GM18951 (cell line): ENCODE measurements around the gene DPEP1.
"Not testable (repeated sequence)": the region's sequence is repeated elsewhere in the genome, so short reads cannot be mapped to it uniquely, and the experiment has no call there.

Experiments
- POLR2A ChIP-seq: IDR thresholded peaks from 4 replicates; pipeline ENCODE4 v1.6.1; 2011; ENCODE audit warnings: mild to moderate bottlenecking; ENCODE audit not compliant: insufficient read length, insufficient read depth; ENCODE audit errors: extremely low read depth
- in situ Hi-C: fragments of 300-500 bp; cut with MboI; formaldehyde crosslinking; loops from one replicate; pipeline ENCODE4 v1.12.0; 2022; ENCODE audit warnings: low sequenced_read_pairs, mixed read lengths, inconsistent platforms; ENCODE audit not compliant: unreplicated experiment

Gene DPEP1

DNA sequence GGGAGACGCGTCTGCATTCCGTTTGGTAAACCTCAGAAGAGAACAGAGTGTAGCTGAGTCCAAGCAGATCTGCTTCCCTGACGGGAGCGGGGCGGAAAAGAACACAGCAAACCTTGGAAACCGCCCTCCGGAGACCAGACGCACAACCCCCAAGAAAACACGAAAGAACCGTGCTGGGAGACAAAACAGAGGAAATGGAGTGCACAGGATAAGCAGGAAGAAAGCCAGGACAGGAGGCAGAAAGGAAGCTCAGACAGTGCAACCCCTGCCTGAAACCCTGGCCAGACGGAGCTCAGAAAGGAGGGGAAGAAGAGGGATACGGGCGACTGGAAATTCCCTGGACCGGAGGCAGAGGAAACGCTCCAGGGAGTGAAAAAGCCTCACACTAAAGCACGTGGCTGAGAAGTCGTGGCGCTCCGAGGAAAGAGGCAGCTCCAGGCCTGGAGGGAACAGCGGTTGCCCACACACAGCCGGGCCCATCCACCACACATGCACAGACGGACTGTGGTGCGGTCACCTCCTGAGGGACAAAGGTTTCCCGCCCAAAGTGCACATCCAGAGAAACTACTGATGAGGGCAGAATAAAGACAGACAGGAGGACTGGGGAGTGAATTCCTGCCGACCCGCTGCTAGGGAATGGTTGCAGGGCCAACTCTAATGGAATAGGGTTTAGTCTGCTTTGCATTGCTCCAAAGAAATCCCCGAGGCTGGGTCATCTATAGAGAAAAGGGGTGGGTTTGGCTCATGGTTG, 10.2 kb downstream of the DPEP1 start:
- in situ Hi-C loops = no loop called here
- no peak for TF ChIP-seq POLR2A

- in situ Hi-C loops = no loop called here
- no peak for TF ChIP-seq POLR2A
Observed at GRCh38 chr16:89624777-89625761, 11.6 kb downstream of the DPEP1 start.

DNA sequence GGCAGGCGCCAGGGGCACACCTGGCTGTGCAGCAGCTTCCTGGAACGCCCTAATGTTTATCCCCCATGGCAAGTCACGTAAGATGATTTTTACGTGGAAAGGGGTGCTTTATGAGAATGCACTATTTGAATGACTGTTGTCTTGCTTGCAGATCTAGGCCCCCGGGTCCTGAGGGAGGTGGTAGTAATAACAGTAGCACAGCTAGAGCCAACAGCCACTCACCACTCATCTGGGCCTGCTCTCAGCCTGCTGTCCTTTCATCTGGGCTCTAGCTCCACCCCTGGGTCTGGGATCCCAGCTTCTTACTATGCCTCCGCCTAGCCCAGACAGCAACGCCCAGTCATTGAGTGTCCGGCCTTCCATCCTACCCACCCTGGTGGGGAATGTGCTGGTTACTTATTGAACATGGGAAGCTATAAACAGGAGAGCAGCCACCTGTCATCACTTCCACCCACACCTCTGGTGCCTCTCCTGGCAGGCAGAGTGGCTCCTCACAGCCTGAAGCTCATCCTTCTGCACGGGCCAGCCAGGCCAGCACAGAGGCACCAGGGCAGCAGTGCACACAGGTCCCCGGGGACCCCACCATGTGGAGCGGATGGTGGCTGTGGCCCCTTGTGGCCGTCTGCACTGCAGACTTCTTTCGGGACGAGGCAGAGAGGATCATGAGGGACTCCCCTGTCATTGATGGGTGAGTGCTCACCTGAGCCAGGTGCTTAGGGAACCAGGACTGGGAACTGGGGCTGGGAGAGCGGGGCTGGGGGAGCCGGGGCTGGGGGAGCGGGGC, 16.6 kb downstream of the DPEP1 start:
- no peak for TF ChIP-seq POLR2A

DNA sequence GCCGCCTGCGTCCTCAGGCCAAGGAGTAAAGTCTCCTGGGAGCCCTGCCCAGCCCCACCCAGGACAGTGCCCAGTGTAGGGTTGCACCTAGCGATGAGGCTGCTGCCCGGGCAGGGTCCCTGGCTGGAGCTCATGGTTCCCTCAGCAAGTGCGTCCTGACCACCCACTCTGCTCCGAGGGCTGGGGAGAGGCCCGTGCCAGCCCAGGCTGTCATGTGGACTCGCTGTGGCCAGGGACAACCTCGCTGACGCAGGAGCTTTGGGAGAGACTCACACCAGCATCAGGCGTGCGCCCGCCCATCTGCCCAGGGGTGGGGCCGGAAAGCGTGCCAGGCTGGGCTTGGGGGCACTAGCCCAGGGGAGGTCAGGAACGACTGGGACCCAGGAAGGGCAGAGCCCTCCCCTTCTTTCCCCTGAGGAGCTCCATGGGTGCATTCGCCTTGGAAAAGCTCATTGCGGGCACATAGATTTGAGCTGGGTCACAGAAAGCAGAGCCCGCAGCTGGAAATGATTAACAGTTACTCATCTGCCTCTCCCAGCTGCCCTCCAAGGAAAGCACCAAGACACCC, 19.7 kb downstream of the DPEP1 start:
- in situ Hi-C loops = no loop called here
- no peak for TF ChIP-seq POLR2A

More for the DNA sequence above, 16.6 kb downstream of the DPEP1 start:
- in situ Hi-C loops = no loop called here

DNA sequence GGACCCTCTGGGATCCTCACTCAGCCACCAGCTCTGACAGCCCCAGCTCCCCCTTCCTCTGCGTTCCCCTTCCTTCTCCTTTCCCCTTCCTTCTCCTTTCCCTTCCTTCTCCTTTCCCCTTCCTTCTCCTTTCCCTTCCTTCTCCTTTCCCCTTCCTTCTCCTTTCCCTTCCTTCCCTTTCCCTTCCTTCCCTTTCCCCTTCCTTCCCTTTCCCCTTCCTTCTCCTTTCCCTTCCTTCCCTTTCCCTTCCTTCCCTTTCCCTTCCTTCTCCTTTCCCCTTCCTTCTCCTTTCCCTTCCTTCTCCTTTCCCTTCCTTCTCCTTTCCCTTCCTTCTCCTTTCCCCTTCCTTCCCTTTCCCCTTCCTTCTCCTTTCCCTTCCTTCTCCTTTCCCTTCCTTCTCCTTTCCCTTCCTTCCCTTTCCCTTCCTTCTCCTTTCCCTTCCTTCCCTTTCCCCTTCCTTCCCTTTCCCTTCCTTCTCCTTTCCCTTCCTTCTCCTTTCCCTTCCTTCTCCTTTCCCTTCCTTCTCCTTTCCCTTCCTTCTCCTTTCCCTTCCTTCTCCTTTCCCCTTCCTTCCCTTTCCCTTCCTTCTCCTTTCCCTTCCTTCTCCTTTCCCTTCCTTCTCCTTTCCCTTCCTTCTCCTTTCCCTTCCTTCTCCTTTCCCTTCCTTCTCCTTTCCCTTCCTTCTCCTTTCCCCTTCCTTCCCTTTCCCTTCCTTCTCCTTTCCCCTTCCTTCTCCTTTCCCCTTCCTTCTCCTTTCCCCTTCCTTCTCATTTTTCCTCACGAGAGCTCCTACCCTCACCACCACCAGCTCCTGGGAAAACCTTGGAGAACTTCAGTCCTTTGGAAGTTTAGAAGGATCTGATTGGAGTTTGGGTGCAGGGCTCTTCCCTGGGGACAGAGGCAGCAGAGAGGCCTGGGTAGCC, 21.3 kb downstream of the DPEP1 start:
- in situ Hi-C loops = not testable (repeated sequence)

DNA sequence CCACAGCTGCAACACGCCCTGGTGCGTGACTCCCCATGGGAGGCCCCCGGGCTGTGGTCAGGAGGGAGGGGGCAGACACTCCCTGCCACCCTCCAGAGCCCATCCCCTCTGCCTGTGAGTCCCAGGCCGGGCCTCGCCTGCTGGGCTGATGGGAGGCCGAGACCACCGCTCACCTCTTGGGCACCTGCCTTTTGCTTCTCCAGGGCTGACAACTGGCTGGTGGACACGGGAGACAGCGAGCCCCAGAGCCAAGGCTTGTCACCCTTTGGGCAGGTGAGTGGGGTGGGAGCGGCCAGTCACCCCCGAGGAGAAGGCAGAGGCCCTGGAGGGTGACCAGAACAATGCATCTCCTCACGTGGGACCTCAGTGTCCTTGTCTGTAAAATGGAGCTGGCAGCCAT, 23.2 kb downstream of the DPEP1 start:
- no peak for TF ChIP-seq POLR2A
- in situ Hi-C loops = no loop called here

- in situ Hi-C loops = no loop called here
- no peak for TF ChIP-seq POLR2A
Observed at GRCh38 chr16:89637379-89637778, 23.9 kb downstream of the DPEP1 start.

DNA sequence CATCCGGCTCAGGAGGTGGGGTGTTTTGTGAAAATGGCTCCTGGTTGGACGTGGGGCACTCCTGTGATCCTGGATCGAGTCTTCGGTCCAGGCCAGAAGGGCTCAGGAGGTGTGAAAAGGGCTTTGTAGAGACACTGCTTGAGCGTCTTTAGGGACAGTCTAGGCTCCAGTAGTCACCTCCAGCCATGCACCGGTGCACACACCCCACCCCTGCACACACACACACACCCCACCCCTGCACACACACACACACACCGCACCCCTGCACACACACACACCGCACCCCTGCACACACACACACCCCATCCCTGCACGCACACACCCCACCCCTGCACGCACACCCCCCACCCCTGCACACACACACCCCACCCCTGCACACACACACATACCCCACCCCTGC, 25.0 kb downstream of the DPEP1 start:
- TF ChIP-seq POLR2A = no peak
- in situ Hi-C loops = no loop called here

- in situ Hi-C loops = no loop called here
- TF ChIP-seq POLR2A = no peak
Observed at GRCh38 chr16:89639385-89639784, 25.9 kb downstream of the DPEP1 start.

DNA sequence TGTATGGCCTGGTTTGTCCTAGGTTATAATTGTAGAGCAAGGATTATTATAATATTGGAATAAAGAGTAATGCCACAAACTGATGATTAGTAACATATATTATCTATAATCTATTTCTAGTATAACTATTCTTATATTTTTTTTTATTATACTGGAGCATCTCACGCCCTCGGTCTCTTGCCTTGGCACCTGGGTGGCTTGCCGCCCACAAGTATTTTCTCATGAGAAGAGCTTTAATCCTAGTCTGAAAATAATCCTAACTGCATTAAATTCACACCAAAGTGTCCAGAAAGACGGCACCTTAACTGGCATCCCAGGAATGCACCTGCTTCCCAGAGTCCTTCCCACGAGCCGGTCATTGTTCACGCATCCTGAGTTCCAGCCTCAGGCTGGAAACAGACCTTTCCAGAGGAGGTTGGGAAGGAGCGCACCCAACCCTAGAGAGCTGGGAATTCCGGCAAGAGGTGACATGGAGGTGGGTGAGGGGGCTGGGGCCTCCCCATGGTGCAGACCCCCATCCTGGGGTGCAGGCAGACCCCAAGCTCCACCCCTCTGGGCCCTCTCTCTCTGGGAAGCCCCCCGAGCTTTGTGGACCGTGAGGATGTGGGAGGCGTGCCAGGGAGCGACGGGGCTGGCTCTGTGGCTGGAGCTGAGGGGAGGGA, 28.1 kb downstream of the DPEP1 start:
- in situ Hi-C loops = no loop called here
- no peak for TF ChIP-seq POLR2A

DNA sequence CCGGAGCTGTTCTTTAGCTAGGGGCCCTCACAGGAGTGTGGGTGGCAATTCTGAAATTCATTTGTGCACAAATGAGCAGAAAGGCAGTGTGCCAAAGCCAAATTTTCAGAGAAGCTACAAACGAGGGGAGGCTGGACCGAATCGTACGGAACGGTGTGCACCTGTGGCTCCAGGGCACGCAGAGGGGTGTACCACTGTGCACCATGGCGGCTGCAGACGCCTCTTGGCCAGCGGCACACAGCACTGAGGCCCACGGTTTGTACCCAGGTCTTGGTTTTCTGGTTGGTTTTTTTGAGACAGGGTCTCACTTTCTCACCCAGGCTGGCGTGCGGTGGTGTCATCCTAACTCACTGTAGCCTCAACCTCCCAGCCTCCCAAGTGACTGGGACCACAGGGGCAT, 29.1 kb downstream of the DPEP1 start:
- no peak for TF ChIP-seq POLR2A
- in situ Hi-C loops = no loop called here
